Endothelial cell of umbilical vein (primary cell): ENCODE measurements around the gene DVL3. TPM values are rescaled to one million over a fixed set of nuclear protein-coding genes. Genes with fewer than 3 reads are reported as not detected.

Experiments used
- BruUV-seq: library from RNA; stranded (reverse); fragments of 400-500 nt; replicated peaks from 2 replicates; lab custom pipeline; 2021; lab: Mats Ljungman, UMichigan
- CTCF ChIA-PET: fragments of 300-600, 350-600 bp; sonication (Branson Sonifier 250); formaldehyde crosslinking; loops from one replicate; lab custom pipeline; 2021; ENCODE audit warnings: antibody characterized with exemption, inconsistent platforms; lab: Charles Lee
- POLR2A ChIA-PET: fragments of 300-600, 350-600 bp; sonication (Branson Sonifier 250); formaldehyde crosslinking; loops from one replicate; lab custom pipeline; 2021; ENCODE audit warnings: antibody characterized with exemption, inconsistent platforms; lab: Charles Lee
- DNase-seq: peaks from one replicate; pipeline ENCODE4 v3.0.0-alpha.2; 2011; ENCODE audit warnings: low read depth, low spot score
- FAIRE-seq: peaks from 2 replicates; lab custom pipeline; 2011; peaks lifted over from hg19 to GRCh38; lab: Jason Lieb, UNC
- H2AFZ ChIP-seq: 2 replicates; pipeline ENCODE4 v1.6.0; 2012; ENCODE audit warnings: low read depth, low read length, control low read depth, inconsistent platforms
- H3K27ac ChIP-seq: 2 replicates; pipeline ENCODE4 v1.5.1; 2011; ENCODE audit warnings: low read depth, mild to moderate bottlenecking, control low read depth, low read length, moderate library complexity; ENCODE audit not compliant: insufficient read depth
- H3K27me3 ChIP-seq, 2 experiments: 2 replicates each; pipeline versions ENCODE4 v1.6.0 to v1.6.1; 2011; ENCODE audit warnings: low read length in 2 of 2, mixed read lengths in 1 of 2; ENCODE audit not compliant: control insufficient read depth in 2 of 2, insufficient read depth in 2 of 2
- H3K36me3 ChIP-seq, 2 experiments: 2 replicates in 1 of 2; 3 replicates in 1 of 2; pipeline ENCODE4 v1.5.1; 2011; ENCODE audit warnings: low read length in 2 of 2, mild to moderate bottlenecking in 1 of 2, moderate library complexity in 1 of 2; ENCODE audit not compliant: control insufficient read depth in 2 of 2, insufficient read depth in 2 of 2; ENCODE audit errors: extremely low read depth in 1 of 2
- H3K4me1 ChIP-seq: 3 replicates; pipeline ENCODE4 v1.5.1; 2011; ENCODE audit warnings: mild to moderate bottlenecking, low read length; ENCODE audit not compliant: control insufficient read depth, insufficient read depth; ENCODE audit errors: extremely low read depth
- H3K4me2 ChIP-seq: 2 replicates; pipeline ENCODE4 v1.6.1; 2011; ENCODE audit warnings: low read length, control low read depth, mixed read lengths; ENCODE audit not compliant: insufficient read depth
- H3K4me3 ChIP-seq, 3 experiments: fragments of 200-600 bp in 1 of 3; sonication (generic), shearing (Covaris generic) in 1 of 3; replicated peaks in 1 of 3; 2 replicates each; pipeline ENCODE4 v1.5.1; 2011 to 2016; ENCODE audit warnings: control low read depth in 3 of 3, low read length in 3 of 3, mild to moderate bottlenecking in 2 of 3, inconsistent platforms in 1 of 3, low read depth in 1 of 3, moderate library complexity in 1 of 3; ENCODE audit not compliant: insufficient read depth in 1 of 3
- H3K79me2 ChIP-seq: 2 replicates; pipeline ENCODE4 v1.6.0; 2012; ENCODE audit warnings: low read length, inconsistent platforms; ENCODE audit not compliant: control insufficient read depth, insufficient read depth
- H3K9ac ChIP-seq: replicated peaks from 2 replicates; pipeline ENCODE3; 2011; ENCODE audit warnings: low read length, control low read depth; ENCODE audit not compliant: insufficient read depth; ENCODE audit errors: extremely low read depth
- H3K9me1 ChIP-seq: replicated peaks from 3 replicates; pipeline ENCODE4 v1.6.0; 2011; ENCODE audit warnings: mild to moderate bottlenecking, low read length; ENCODE audit not compliant: control insufficient read depth, insufficient read depth; ENCODE audit errors: extremely low read depth
- H3K9me3 ChIP-seq: replicated peaks from 2 replicates; pipeline ENCODE4 v1.5.1; 2012; ENCODE audit warnings: low read length, inconsistent platforms; ENCODE audit not compliant: control insufficient read depth, insufficient read depth
- H4K20me1 ChIP-seq: replicated peaks from 2 replicates; pipeline ENCODE3; 2011; ENCODE audit warnings: mild to moderate bottlenecking, low read length; ENCODE audit not compliant: control insufficient read depth, insufficient read depth; ENCODE audit errors: extremely low read depth
- EZH2 ChIP-seq: IDR thresholded peaks from 2 replicates; pipeline ENCODE4 v1.6.1; 2012; ENCODE audit warnings: borderline replicate concordance, low read depth, mild to moderate bottlenecking, moderate library complexity, low read length, inconsistent platforms; ENCODE audit not compliant: severe bottlenecking
- FOS ChIP-seq: IDR thresholded peaks from 2 replicates; pipeline ENCODE4 v1.6.1; 2011; ENCODE audit warnings: mild to moderate bottlenecking, low read length, moderate library complexity, borderline replicate concordance; ENCODE audit not compliant: insufficient read depth
- GATA2 ChIP-seq: IDR thresholded peaks from 2 replicates; pipeline ENCODE4 v1.7.0; 2011; ENCODE audit warnings: low read depth, mild to moderate bottlenecking, moderate library complexity, mixed read lengths, low read length; ENCODE audit not compliant: insufficient read length, insufficient read depth
- JUN ChIP-seq: IDR thresholded peaks from 2 replicates; pipeline ENCODE4 v1.6.1; 2011; ENCODE audit warnings: borderline replicate concordance, low read depth; ENCODE audit not compliant: insufficient read length, insufficient read depth
- MYC ChIP-seq: IDR thresholded peaks from one replicate; pipeline ENCODE4 v1.6.1; 2011; ENCODE audit warnings: mild to moderate bottlenecking, low read depth, low read length
- POLR2A ChIP-seq: IDR thresholded peaks from 2 replicates; pipeline ENCODE4 v1.6.1; 2012; ENCODE audit warnings: low read depth, mild to moderate bottlenecking, control low read depth, low read length
- POLR2AphosphoS5 ChIP-seq: IDR thresholded peaks from 2 replicates; pipeline ENCODE4 v1.6.1; 2012; ENCODE audit warnings: low read depth, mild to moderate bottlenecking, control low read depth, low read length, moderate library complexity; ENCODE audit not compliant: insufficient read depth
- dilution Hi-C: fragments of 300-500 bp; cut with MboI; formaldehyde crosslinking; loops from one replicate; pipeline ENCODE4 v1.15.0; 2019; ENCODE audit warnings: low sequenced_read_pairs; ENCODE audit not compliant: extremely low pct_ligation_motif_present
- intact Hi-C: fragments of 100-400 bp; cut with micrococcal nuclease; formaldehyde crosslinking; loops from one replicate; pipeline ENCODE4 v1.10.0; 2022
- polyA plus RNA-seq, 4 experiments: library from polyadenylated mRNA; depleted of rRNA in 3 of 4; stranded (reverse) in 3 of 4; unstranded in 1 of 4; fragments of >200 nt; gene quantifications; 2 replicates each; pipeline versions ENCODE4 v1.2.1 to v1.2.3, GENCODE V29; 2011 to 2012; ENCODE audit warnings: missing spikeins in 1 of 4
- total RNA-seq: library from RNA; stranded (reverse); gene quantifications from 2 replicates; pipeline ENCODE4 v1.2.3, GENCODE V29; 2021
- TF ChIP-seq, protein P1 (sequence below), 2 donors: IDR thresholded peaks; 1 replicate in 1 of 2; 2 replicates in 1 of 2; pipeline ENCODE4 v1.5.1; 2011; ENCODE audit warnings: low read length in 2 of 2, mild to moderate bottlenecking in 2 of 2, moderate library complexity in 2 of 2, control low read depth in 1 of 2, inconsistent platforms in 1 of 2, low read depth in 1 of 2; ENCODE audit not compliant: insufficient read depth in 1 of 2; ENCODE audit errors: extremely low read depth in 1 of 2
- TF ChIP-seq, protein P2 (sequence below): IDR thresholded peaks from 2 replicates; pipeline ENCODE4 v1.6.1; 2011; ENCODE audit not compliant: insufficient read depth, insufficient read length

DVL3 gene
- total and polyA plus RNA-seq, 2 donors (not counting 3 experiments of a cell fraction or from before 2014, with no cell fraction given), result 43.8 to 59.0 TPM

DNA sequence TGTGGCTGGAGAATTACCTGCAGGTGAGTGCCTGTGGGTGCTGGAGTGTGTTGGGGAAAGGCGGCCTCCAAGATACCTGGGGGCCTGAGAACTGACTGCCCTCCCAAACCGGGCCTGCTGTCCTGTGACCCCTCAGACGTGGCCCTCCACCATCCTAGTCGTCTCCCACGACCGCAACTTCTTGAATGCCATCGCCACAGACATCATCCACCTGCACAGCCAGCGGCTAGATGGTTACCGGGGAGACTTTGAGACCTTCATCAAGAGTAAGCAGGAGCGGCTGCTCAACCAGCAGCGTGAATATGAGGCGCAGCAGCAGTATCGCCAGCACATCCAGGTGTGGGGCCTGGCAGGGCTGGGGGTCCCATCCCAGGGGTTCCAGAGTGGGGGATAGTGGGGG lies 34.2 kb downstream of the DVL3 start:
- Histone ChIP-seq H3K27ac (no peak overlapping the region), H3K4me1 (peaks cover 14% of the 10 kb centered on the region), H3K36me3 (peaks cover 10 to 46% of the 10 kb centered on the region in 2 experiments), H4K20me1 (no peaks in the 10 kb centered on the region), H2AFZ (no peak overlapping the region), H3K27me3 (no peaks in the 10 kb centered on the region), H3K9me1 (no peaks in the 10 kb centered on the region), H3K4me3 (no peak overlapping the region), H3K9me3 (no peaks in the 10 kb centered on the region), H3K9ac (no peak overlapping the region), H3K79me2 (peaks cover 25% of the 10 kb centered on the region), H3K4me2 (no peak overlapping the region)
- POLR2A ChIA-PET, result no interaction called here
- BruUV-seq, result no TSS peak
- CTCF ChIA-PET, result no interaction called here
- intact Hi-C loops, result loop anchor here (5.0 kb wide), 1 partner anchor 38 kb away; the partner anchor contains the start of gene VWA5B2
- DNase-seq, result no peak
- no peak for FAIRE-seq
- dilution Hi-C loops, result no loop called here
- TF ChIP-seq GATA2 (no peak), POLR2AphosphoS5 (no peak), EZH2 (no peak), POLR2A (no peak), MYC (no peak), FOS (no peak), JUN (no peak)
- TF ChIP-seq, protein P1, sequence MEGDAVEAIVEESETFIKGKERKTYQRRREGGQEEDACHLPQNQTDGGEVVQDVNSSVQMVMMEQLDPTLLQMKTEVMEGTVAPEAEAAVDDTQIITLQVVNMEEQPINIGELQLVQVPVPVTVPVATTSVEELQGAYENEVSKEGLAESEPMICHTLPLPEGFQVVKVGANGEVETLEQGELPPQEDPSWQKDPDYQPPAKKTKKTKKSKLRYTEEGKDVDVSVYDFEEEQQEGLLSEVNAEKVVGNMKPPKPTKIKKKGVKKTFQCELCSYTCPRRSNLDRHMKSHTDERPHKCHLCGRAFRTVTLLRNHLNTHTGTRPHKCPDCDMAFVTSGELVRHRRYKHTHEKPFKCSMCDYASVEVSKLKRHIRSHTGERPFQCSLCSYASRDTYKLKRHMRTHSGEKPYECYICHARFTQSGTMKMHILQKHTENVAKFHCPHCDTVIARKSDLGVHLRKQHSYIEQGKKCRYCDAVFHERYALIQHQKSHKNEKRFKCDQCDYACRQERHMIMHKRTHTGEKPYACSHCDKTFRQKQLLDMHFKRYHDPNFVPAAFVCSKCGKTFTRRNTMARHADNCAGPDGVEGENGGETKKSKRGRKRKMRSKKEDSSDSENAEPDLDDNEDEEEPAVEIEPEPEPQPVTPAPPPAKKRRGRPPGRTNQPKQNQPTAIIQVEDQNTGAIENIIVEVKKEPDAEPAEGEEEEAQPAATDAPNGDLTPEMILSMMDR (IDR thresholded peaks at IDR 0.05; ENCODE audit: extremely low read depth in 1 of 2, insufficient read depth in 1 of 2, low read depth in 1 of 2, low read length in 2 of 2), result no peak
- TF ChIP-seq, protein P2, sequence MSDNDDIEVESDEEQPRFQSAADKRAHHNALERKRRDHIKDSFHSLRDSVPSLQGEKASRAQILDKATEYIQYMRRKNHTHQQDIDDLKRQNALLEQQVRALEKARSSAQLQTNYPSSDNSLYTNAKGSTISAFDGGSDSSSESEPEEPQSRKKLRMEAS, result no peak
